ENCODE measurements around the gene ARF3.
"Not testable (repeated sequence)": the region's sequence is repeated elsewhere in the genome, so short reads cannot be mapped to it uniquely, and the experiment has no call there.

ARF3 gene

DNA sequence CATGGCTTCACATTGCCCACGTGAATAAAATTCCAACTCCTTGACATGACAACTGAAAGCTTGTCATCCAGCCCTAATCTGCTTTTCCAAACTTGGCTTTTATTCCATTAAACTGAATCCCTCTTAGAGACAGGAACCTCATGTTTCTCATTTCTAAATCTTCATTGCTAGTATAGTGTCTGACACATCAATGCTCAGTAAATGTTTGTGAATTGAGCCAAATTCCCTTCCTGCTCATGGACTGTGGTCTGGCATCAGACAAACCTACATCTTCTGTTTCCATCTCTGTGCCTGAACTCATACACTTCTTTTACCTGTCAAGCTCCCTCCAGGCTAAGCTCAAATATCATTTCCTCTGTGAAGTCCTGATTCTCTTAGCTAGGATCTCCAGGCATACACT, 27.7 kb downstream of the ARF3 start:
- DNase-seq (ENCODE audit: low spot score), result no peak

DNA sequence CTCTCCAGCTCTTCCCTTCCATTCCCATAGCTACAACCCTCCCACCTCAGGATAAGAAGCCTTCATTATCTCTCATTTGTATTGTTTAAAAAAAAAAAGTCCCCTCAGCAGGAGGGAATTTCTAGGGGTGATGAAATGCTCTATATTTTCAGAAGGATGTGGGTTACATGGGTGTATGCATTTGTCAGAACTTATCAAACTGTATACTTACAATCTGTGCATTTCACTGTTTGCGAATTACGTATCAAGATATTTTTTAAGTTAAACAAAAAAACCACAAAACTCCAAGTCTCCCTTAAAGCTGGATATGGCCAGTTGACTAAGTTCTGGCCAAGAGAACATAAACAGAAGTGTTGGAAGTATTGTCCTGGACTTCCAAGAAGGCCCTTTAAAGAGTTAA, 30.0 kb downstream of the ARF3 start:
- no peak for DNase-seq (ENCODE audit: low spot score)

DNA sequence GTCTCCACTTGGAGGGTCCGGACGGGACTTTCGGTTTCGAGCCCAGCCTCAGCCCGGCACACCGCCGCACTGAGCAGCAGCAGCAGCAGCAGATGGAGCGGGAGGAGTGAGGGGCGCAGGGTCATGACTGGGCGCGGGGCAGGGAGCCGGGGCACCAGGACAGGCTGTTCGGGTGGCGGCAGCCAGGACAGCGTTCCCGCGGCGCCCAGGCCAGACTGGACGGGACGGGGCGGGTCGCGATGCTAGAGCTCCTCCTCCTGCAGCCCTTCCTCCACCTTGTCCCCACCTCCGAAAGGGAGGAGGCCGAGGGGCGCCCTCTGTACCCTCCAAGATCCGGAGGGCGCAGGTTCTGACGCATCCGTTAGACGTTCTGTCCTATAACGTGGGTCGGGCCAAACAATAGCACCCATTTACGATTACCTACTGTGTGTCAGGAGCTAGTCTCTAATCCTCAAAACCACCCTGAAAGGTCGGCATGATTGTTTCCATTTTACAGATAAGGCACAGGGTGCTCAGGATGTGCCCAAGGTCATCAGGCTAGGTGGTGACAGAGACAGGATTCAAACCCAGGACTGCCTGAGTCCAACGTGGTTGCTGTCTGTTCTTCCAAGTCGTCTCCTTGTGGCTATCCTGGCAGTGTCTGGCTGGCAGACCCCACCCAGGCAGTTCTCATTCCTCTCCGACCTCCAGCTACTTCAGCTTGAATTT, 31.8 kb downstream of the ARF3 start, which contains the start of gene FKBP11:
Gene FKBP11 (minus strand): TSS at position 189 of the 708 bp plus-strand sequence. CDS start 64 bp downstream, at position 125.
- DNase-seq (ENCODE audit: low spot score), result peak; percentile 93

DNA sequence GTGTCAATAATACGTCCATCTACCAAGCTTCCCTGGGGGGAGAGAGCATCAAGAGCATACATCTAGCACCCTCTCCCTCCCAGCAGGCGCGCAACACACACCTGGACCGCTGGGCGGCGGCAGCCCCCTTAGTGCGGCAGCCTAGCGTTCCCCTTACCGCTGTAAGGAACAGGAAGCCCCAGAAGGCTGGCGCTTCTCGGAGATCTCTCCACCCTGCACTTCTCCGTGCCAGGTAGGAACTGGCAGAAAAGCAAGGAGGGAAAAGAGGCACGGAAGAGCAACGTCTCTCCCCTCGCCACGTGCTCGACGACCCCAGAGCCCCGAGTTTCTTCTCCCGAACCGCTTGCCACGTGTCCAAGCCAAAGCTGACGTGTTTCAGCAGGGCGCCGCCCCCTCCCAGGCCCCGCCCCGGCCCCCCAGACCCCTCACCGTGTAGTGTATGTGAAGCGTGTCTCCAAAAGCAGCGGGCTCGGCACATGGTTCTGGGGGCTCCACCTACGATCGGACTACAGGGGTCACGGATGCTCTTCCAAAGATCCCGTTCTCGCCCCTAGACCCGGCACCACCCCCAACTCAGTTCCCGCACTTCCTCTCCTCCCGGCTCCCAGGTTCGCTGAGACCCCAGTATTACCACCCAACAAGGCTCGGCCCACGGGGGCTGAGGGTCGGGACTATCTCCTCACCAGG, 32.5 kb downstream of the ARF3 start:
- peak; percentile 67 for DNase-seq (ENCODE audit: low spot score)

DNA sequence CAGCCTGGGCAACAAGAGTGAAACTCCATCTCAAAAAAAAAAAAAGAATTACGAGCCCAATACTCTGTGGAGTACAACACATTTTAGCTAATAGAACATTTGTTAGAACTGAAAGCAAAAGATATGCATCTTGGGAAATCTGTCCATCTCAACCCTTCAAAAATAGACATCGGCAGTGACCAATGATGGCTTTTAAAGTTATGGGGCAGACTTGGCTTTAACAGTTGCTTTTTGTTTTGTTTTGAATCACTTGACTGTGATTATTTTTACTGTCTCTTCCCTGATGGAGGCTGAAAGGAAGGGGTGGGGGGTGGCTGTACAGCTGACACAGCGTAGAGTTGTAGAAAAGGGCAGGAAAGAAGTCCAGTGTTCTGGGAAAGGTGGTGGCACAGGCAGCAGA, 34.2 kb downstream of the ARF3 start:
- no peak for DNase-seq (ENCODE audit: low spot score)

DNA sequence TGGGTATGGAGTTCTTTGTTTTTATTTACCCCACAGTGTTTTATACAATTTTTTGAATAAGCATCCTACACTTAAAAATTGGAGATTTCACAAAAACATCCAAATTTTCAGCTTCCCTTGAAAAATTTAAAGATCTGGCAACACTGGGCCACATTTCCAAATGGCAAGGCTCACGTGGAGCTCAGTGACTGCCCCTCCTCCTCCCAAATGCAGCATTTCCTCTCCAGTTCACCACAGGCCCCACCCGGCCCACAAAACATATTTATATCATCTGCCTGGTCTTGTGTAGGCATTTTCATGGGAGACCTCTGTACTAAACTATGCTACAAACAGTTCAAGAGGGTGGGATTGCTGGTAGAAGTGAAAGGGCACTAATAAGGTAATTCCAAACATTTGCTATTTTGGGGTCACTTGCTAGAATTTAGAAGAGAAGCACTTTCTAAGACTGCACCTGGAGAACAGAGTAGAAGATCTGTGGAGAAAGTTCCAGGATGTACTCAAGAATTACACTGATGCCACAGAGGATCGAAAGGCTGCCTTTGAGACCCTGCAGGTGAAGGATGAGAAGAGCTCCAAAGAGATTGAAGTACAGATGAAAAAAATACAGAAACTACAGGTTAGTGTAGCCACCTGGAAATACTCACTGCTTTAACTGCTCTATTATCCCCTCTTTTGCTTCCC, 39.3 kb downstream of the ARF3 start:
- DNase-seq (ENCODE audit: low spot score), result peak; percentile 41

DNA sequence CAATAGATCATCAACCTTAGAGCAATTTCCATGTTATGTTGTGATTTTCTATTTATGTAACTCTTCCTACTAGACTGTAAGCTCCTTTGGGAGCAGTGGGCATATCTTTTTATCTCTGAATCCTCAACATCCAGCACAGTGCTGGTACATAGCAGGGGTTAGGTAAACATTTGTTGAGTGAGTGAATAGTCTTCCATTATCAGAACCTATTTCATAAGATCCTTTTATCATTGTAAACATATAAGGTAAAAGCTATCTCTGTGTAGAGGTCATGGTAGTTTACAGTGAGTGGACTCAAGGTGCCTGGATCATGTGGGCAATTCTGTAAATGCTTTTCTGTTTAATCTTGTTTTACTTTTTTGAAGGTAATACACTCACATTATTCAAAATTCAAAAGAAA, 47.1 kb downstream of the ARF3 start:
- no peak for DNase-seq (ENCODE audit: low spot score)

DNA sequence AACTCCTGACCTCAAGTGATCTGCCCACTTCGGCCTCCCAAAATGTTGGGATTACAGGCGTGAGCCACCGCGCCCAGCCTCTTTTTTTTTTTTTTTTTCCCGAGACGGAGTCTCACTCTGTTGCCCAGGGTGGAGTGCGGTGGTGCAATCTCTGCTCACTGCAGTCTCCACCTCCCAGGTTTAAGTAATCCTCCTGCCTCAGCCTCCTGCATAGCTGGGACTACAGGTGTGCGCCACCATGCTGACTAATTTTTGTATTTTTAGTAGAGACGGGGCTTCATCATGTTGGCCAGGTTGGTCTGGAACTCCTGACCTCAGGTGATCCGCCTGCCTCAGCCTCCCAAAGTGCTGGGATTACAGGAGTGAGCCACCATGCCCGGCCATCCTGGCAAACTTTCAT, 47.6 kb downstream of the ARF3 start:
- not testable (repeated sequence) for DNase-seq (ENCODE audit: low spot score)

DNA sequence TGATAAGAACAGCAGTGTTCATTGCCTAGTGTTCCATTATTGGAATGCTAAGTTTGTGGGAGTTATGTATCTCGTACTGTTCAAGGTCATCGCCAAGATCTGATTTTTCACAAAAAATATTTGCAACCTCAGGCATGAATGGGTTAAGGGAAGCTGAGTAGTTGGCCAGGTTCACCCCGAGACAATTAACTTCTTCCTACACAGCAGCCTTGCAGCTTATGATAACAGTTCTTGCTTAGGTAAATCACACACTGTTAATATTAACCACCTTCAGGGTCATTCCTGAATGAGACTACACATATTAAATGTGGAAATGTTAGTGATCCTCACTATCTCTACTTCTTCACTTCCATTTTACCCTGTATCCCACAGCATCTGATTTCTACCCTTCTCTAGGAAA, 50.0 kb downstream of the ARF3 start:
- DNase-seq (ENCODE audit: low spot score), result no peak

DNA sequence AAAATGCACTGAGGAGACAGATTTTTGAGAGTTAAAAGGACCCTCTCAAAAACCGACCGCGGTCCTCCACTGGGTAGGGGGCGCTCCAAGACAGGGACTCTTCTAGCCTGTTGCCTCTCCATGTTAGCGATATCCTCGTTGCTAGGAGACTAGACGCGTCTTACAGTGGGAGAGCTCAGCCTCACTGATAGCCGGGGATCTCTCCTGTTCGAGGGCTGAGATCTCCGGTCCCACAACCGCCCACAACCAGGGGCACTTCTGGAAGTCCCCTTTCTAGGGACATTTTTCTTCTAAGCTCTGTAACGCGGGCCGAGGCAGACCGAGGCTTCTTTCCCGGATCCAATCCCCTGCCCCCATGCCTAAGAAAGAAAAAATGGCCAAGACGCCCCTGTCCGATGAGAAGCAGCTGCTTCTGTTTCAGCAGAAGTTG, 53.3 kb downstream of the ARF3 start:
- DNase-seq (ENCODE audit: low spot score), result peak; percentile 79

DNA sequence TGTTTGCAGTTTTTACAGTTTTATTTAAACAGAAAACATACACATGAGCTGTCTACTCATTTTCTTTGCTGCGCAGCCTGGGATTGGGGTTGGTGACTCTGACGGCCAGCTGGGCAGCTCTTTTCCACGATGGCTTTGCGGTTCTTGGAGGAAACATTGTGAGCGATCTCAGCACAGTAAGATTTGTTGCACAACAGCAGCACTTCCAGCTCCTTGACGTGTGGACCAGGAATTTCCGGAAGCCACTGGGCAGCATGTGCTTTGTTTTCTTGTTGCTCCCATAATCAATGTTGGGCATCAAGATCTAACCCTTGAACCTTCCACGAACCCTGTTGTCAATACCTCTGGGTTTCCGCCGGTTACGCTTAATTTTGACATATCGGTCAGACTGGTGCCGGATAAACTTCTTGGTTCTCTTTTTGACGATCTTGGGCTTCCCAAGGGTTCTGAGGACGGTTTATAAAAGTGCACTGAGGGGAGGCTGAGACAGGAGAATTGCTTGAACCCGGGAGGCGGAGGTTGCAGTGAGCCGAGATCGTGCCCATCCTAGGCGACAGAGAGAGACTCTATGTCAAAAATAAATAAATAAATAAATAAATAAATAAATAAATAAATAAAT, 53.8 kb downstream of the ARF3 start:
- peak; percentile 34 for DNase-seq (ENCODE audit: low spot score)

DNA sequence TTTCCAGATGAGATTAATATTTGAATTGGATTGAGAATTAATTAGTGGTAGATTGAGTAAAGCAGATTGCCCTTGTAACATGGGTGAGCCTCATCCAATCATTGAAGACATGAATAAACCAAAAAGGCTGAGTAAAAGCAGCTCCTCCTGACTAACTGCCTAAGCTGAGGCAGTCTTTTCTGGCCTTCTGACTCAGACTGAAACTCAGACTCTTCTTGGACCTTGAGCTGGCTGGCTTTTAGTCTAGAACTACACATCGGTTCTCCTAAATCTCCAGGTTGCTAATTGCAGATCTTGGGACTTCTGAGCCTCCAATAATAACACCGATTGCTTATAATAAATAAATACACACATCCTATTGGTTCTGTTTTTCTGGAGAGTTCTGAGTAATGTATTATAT, 56.0 kb downstream of the ARF3 start:
- DNase-seq (ENCODE audit: low spot score), result peak; percentile 58

DNA sequence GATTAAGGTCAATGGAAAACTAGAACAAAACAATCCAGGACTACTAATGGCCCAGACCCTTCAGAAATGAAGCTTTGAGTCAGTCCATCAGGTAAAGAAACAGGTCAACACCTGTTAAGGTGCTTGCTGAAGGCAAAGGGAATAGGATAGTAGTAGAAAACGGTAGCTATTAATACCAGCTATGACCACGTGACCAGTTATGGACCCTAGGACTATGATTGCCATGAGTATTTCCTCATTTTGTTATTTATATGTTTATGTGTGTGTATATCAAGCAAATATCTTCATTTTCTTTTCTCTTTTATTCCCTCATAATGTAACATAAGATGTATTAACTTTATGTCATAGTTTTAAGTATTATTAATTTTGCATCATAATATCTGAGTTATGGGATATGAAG, 57.6 kb downstream of the ARF3 start:
- no peak for DNase-seq (ENCODE audit: low spot score)

DNA sequence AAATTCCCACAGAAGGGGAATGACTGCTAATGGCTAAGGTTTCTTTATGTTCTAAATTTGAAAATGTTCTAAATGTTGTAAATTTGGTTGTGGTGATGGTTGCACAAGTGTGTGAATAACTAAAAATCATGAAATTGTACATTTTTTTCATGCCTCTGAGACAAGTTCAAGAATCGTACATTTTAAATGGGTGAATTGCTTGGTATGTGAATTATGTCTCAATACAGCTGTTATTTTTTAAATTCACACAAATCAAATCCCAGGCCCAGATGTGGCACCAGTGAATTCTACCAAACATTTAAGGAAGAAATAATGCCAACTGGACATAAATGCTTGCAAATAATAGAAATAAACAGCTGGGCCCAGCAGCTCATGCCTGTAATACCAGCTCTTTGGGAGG, 63.0 kb downstream of the ARF3 start:
- DNase-seq (ENCODE audit: low spot score), result no peak

DNA sequence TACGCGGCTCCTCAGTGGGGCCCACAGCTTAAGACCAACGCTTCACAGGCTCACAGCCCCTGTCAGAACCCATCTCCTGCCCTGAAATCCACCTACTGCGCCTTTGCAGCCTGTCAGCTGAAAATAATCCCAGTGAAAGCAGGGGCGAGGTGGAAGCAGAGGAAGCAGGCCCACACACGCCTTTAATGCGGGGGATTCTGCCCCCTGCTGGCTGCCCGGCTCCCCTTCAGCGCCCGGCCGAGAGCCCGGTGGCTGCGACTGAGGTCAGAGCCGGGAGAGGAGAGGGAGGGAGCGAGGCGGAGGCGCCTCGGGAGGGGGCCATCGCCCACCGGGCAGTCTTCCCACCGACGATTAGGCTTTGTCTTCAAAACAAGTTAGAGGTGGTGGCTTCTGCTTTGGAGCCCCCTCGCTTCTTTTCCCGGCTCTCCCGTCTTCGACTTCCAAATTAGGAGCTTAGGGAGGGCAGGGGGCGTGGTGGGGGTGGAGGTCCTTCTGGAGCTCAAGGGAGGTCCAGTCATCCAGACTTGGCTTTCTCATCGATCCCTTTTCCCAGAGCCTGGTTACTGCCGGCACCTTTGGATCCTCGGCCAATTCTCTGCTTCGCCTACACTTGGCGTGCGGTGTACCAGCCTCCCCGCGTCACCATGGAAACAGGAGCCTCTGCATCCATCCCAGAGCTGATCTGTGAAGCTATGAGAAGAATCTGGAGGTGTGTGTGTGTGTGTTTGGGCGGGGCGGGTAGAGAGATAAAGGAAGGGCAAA, 66.4 kb downstream of the ARF3 start:
- DNase-seq (ENCODE audit: low spot score), result peak; percentile 90

DNA sequence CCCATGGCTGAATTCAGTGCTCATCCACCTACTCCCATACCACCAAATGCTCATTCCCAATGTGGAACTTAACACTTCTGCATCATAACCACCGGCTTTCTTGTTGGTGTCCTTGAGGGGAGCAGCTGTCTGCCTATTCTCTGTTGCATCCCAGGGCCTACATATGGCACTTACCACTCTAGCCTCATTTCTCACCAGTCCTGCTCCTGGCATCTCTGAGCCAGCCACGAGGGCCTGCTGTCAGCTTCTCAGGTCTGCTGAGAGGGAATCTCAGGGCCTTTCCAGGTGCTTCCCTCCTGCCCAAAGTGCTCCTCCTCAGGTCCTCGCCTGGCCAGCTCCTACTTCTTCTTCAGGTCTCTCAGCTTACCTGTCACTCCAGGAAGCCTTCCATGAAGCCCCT, 67.6 kb downstream of the ARF3 start:
- no peak for DNase-seq (ENCODE audit: low spot score)
